Measurements from ENCODE around the gene SAMD4A.

The SAMD4A gene

DNA sequence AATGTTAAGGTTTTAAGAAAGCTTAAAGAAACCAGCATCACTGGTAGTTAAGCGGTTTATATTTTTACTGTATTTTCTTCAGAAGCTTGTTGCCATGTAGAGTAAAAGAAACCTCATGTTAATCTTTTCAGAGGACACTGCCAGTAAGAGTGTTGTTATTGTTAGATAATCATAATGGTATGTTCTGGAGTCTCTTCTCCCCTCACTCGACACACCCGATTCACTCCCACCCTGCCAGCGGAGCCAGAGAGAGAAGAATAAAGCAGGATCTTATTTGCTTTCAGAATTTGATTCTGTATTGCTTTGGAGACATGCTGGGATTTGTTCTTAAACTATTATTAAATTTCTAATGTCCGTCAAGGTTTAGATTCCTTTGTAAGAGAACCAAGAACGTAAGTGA lies 113.7 kb downstream of the SAMD4A start:
- no peak for TF ChIP-seq JUND (IDR thresholded peaks at IDR 0.05; ENCODE audit: low read depth)

GRCh38 chr14:54681811-54682261 lies 114.9 kb downstream of the SAMD4A start:
- no peak for TF ChIP-seq JUND (IDR thresholded peaks at IDR 0.05; ENCODE audit: low read depth)
- in situ Hi-C loops (cut with HindIII; ENCODE audit: low pct_unique_long_range_greater_than_20kb, low sequenced_read_pairs) = no loop called here
- no peak for DNase-seq (ENCODE audit: low read depth in 1 of 2, low spot score in 1 of 2)

More for the DNA sequence above, 113.7 kb downstream of the SAMD4A start:
- DNase-seq (ENCODE audit: low read depth in 1 of 2, low spot score in 1 of 2) = no peak
- in situ Hi-C loops (cut with HindIII; ENCODE audit: low pct_unique_long_range_greater_than_20kb, low sequenced_read_pairs) = no loop called here

- in situ Hi-C loops (cut with HindIII; ENCODE audit: low pct_unique_long_range_greater_than_20kb, low sequenced_read_pairs) = no loop called here
- DNase-seq (ENCODE audit: low read depth in 1 of 2, low spot score in 1 of 2) = no peak
- TF ChIP-seq JUND (IDR thresholded peaks at IDR 0.05; ENCODE audit: low read depth) = no peak
These were observed 115.7 kb downstream of the SAMD4A start for GRCh38 chr14:54682578-54682977.

GRCh38 chr14:54683882-54684794 lies 117.2 kb downstream of the SAMD4A start:
- no peak for TF ChIP-seq JUND (IDR thresholded peaks at IDR 0.05; ENCODE audit: low read depth)
- no peak for DNase-seq (ENCODE audit: low read depth in 1 of 2, low spot score in 1 of 2)
- in situ Hi-C loops (cut with HindIII; ENCODE audit: low pct_unique_long_range_greater_than_20kb, low sequenced_read_pairs) = no loop called here

DNA sequence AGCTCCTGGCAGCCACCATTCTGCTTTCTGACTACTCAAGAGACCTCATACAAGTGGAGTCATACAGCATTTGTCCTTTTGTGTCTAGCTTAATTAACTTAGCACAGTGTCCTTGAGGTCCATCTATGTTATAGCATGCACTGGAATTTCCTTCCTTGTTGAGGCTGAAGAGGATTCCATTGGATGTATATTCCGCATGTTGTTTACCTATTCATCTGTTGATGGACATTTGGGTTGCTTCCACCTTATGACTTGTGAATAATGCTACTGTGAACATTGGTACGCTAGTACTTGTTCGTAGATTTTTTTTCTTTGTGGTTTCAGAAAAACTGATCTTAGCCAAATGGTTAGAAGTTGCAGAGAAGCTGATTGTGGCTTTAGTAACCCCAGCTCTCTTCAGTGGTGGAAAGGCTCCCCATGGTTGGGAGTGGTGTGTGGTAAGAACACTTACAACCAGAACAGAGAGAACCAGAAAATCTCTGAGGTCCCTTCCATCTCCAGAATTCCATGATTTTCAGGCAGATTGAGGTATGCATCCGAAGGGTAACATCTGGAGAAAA lies 118.4 kb downstream of the SAMD4A start:
- no peak for TF ChIP-seq JUND (IDR thresholded peaks at IDR 0.05; ENCODE audit: low read depth)
- no peak for DNase-seq (ENCODE audit: low read depth in 1 of 2, low spot score in 1 of 2)
- in situ Hi-C loops (cut with HindIII; ENCODE audit: low pct_unique_long_range_greater_than_20kb, low sequenced_read_pairs) = no loop called here

DNA sequence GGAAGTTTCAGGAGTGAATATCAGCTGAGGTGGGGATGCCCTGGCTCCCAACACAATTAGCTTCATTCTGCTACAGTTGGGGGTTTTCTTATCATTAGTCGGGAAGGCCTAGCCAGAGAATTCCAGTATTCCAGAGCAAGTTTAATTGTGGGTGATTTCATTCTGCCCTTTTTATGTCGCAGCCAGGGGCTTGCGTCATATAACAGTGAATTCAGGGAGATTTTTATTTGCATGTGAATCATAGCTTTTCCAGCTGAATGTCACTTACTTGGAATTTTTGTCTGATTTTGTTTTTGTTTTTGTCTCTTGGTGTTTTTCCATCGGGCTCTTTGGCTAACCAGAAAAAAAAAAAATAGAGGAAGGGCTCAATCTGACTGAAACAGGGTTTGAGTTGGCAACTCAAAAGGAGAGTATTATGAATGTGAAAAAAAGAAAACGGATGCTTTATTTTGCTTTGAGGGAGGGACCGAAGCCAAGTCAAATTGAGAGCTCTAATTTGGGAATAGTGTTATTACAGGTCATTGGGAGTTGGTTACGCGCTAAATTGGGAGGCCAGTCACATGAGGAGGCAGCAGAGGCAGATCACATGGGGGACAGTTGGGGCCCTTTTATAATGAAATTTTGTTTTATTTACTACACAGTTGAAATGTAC lies 119.4 kb downstream of the SAMD4A start:
- in situ Hi-C loops (cut with HindIII; ENCODE audit: low pct_unique_long_range_greater_than_20kb, low sequenced_read_pairs) = no loop called here
- no peak for DNase-seq (ENCODE audit: low read depth in 1 of 2, low spot score in 1 of 2)
- no peak for TF ChIP-seq JUND (IDR thresholded peaks at IDR 0.05; ENCODE audit: low read depth)

GRCh38 chr14:54686871-54687749 lies 120.2 kb downstream of the SAMD4A start:
- in situ Hi-C loops (cut with HindIII; ENCODE audit: low pct_unique_long_range_greater_than_20kb, low sequenced_read_pairs) = no loop called here
- no peak for TF ChIP-seq JUND (IDR thresholded peaks at IDR 0.05; ENCODE audit: low read depth)
- DNase-seq (ENCODE audit: low read depth in 1 of 2, low spot score in 1 of 2) = no peak

DNA sequence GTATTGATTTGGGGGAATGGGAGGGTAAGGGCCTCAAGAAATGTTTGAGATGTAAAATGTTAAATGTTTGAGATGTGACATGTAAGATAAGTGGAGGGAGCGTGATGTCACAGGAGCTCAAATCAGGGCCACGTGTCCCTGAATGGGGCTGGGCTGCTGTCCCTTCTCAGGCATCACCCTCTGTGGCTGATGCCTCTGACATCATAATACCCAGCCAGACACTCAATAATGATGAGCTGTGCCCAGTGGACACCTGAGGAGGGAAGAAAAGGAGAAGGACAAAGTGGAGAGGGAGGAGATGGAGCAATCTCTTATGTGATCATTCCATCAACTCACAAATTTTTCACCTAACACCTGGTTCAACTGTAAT lies 120.8 kb downstream of the SAMD4A start:
- DNase-seq (ENCODE audit: low read depth in 1 of 2, low spot score in 1 of 2) = no peak
- in situ Hi-C loops (cut with HindIII; ENCODE audit: low pct_unique_long_range_greater_than_20kb, low sequenced_read_pairs) = no loop called here
- no peak for TF ChIP-seq JUND (IDR thresholded peaks at IDR 0.05; ENCODE audit: low read depth)

DNA sequence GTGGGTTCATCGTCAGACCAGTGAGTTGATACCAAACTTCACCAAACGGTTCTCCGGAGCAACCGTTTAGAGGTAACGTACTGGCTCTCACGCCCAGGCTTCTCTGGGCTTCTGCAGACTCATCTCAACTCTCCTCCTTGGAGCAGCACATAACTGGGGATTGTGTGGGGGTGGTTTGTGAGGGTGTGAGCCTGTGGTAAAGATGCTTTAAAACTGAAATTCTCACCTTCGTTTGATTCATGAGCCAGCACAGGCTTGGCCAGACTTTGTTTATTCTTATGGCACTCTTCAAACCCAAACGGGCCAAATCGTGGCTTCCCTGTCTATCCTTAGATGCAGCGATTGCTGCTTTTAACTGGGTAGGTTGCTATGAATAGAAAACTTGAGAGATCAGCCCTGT lies 121.3 kb downstream of the SAMD4A start:
- no peak for TF ChIP-seq JUND (IDR thresholded peaks at IDR 0.05; ENCODE audit: low read depth)
- no peak for DNase-seq (ENCODE audit: low read depth in 1 of 2, low spot score in 1 of 2)
- in situ Hi-C loops (cut with HindIII; ENCODE audit: low pct_unique_long_range_greater_than_20kb, low sequenced_read_pairs) = no loop called here

DNA sequence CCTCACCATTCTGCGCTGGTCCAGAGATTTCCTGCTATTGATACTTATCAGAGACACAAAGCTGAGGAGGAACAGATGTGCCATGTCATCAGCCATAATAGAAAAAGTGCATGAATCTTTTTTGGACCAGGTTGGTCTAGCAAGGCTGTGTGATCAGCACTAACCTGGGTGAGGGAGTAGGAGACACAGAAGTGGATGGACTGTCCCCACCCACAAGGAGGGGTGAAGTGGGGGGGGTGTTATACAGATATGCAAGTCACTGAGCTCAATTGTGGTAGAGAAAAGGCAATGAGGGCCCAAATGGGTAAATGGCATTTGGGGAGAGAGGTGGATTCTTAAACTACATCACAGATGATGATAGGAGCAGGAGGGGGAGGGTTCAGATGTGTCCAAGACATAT lies 123.0 kb downstream of the SAMD4A start:
- TF ChIP-seq JUND (IDR thresholded peaks at IDR 0.05; ENCODE audit: low read depth) = no peak
- in situ Hi-C loops (cut with HindIII; ENCODE audit: low pct_unique_long_range_greater_than_20kb, low sequenced_read_pairs) = no loop called here

GRCh38 chr14:54690887-54691286 lies 124.0 kb downstream of the SAMD4A start:
- TF ChIP-seq JUND (IDR thresholded peaks at IDR 0.05; ENCODE audit: low read depth) = no peak
- DNase-seq (ENCODE audit: low read depth in 1 of 2, low spot score in 1 of 2) = no peak
- in situ Hi-C loops (cut with HindIII; ENCODE audit: low pct_unique_long_range_greater_than_20kb, low sequenced_read_pairs) = no loop called here

More for the DNA sequence above, 123.0 kb downstream of the SAMD4A start:
- no peak for DNase-seq (ENCODE audit: low read depth in 1 of 2, low spot score in 1 of 2)

Data from T47D (cell line).